DND-41 (cell line): Measurements from ENCODE around the gene NUDT8.
"Not testable (repeated sequence)": the region's sequence is repeated elsewhere in the genome, so short reads cannot be mapped to it uniquely, and the experiment has no call there.

ENCODE experiments used
- ATAC-seq: fragments of 200-7000 bp; cut with Tn5 transposase; 3 replicates; pipeline ENCODE4 v1.9.1; 2021; ENCODE audit warnings: low read depth; ENCODE audit not compliant: insufficient read depth
- DNase-seq: peaks from one replicate; pipeline ENCODE4 v3.0.0-alpha.2; 2020
- H2AFZ ChIP-seq: 2 replicates; pipeline ENCODE4 v1.6.0; 2012; ENCODE audit warnings: low read depth, low read length
- H3K27ac ChIP-seq: 2 replicates; pipeline ENCODE4 v1.5.1; 2012; ENCODE audit warnings: low read length, inconsistent platforms
- H3K27me3 ChIP-seq: fragments of 200-600 bp; sonication (generic); 2 replicates; pipeline ENCODE4 v1.6.0; 2012; ENCODE audit warnings: low read length, mild to moderate bottlenecking, inconsistent platforms; ENCODE audit not compliant: insufficient read depth, poor library complexity
- H3K36me3 ChIP-seq: 2 replicates; pipeline ENCODE4 v1.5.1; 2012; ENCODE audit warnings: low read length, inconsistent platforms; ENCODE audit not compliant: insufficient read depth
- H3K4me1 ChIP-seq: 2 replicates; pipeline ENCODE4 v1.5.1; 2012; ENCODE audit warnings: mild to moderate bottlenecking, low read length; ENCODE audit not compliant: insufficient read depth
- H3K4me2 ChIP-seq: 2 replicates; pipeline ENCODE4 v1.6.0; 2012; ENCODE audit warnings: mild to moderate bottlenecking, moderate library complexity, low read length, inconsistent platforms; ENCODE audit not compliant: insufficient read depth
- H3K4me3 ChIP-seq, 2 experiments: fragments of 200-600 bp in 1 of 2; shearing (Covaris generic) in 1 of 2; 2 replicates each; pipeline ENCODE4 v1.5.1; 2012 to 2016; ENCODE audit warnings: inconsistent platforms in 2 of 2, low read length in 2 of 2, mild to moderate bottlenecking in 2 of 2, low read depth in 1 of 2, moderate library complexity in 1 of 2
- H3K79me2 ChIP-seq: 2 replicates; pipeline ENCODE4 v1.6.0; 2012; ENCODE audit warnings: low read length, inconsistent platforms; ENCODE audit not compliant: insufficient read depth
- H3K9ac ChIP-seq: 2 replicates; pipeline ENCODE4 v1.6.0; 2012; ENCODE audit warnings: low read depth, mild to moderate bottlenecking, inconsistent platforms, low read length, moderate library complexity
- H3K9me3 ChIP-seq: 2 replicates; pipeline ENCODE4 v1.5.1; 2012; ENCODE audit warnings: low read length, moderate library complexity, mild to moderate bottlenecking, inconsistent platforms; ENCODE audit not compliant: insufficient read depth, severe bottlenecking
- H4K20me1 ChIP-seq: 2 replicates; pipeline ENCODE4 v1.6.0; 2012; ENCODE audit warnings: low read length; ENCODE audit not compliant: insufficient read depth
- EZH2 ChIP-seq: IDR thresholded peaks from 3 replicates; pipeline ENCODE4 v1.6.1; 2012; ENCODE audit warnings: borderline replicate concordance, low read depth, mild to moderate bottlenecking, moderate library complexity, low read length, inconsistent platforms; ENCODE audit not compliant: severe bottlenecking
- TF ChIP-seq, protein P1 (sequence below): IDR thresholded peaks from 2 replicates; pipeline ENCODE4 v1.5.1; 2012; ENCODE audit warnings: borderline replicate concordance, low read length, moderate library complexity, mild to moderate bottlenecking; ENCODE audit not compliant: poor library complexity, severe bottlenecking; ENCODE audit errors: extremely low read depth

Gene NUDT8

DNA sequence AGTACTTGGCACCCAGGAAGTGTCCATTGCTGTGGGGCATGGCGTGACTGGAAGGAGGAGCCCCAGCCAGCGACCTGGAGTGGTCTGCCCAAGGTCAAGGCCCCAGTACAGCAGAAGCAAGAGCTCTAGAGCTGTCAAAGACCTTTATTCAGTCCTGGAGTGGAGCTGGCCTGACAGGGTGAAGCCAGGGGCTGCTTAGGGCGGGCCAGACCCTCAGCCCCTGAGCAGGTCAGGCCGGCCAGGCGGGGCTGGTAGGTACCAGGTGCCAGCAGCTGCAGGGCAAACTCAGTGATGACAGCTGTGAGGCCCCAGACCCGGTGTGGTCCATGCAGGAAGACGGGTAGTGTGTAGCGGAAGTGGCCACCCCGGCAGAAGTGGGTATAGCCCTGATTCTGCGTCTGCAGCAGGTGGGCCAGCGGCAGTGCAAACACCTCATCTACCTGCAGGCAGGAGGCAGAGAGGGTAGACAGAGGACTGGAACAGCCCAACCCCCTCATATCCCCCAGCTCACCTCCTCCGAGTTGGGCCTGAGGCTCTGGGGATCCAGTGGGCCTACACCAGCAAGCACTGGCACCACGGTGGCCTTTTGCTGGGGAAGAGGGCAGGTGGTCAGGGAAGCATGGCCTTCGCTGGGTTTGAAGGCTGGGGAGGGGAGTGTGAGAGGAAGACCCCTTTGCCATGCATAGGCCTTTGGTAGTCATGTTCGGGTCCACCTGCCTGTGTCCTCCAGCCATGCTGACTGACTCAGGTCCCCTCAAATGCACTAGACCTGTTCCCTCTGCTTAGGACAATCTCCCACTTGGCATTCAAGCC lies 1.7 kb downstream of the NUDT8 start:
- Histone ChIP-seq H3K9ac (peak overlapping the region; percentile 99), H3K27me3 (no peaks in the 10 kb centered on the region), H3K4me3 (peak overlapping the region in 1 of 2 experiments; percentile 96; a peak in 2 of 4 replicates), H3K9me3 (no peaks in the 10 kb centered on the region), H3K79me2 (peaks cover 25% of the 10 kb centered on the region), H3K4me1 (peaks cover 73% of the 10 kb centered on the region), H3K4me2 (peak overlapping the region; percentile 88), H2AFZ (no peak overlapping the region), H3K36me3 (peaks cover 25% of the 10 kb centered on the region), H4K20me1 (no peaks in the 10 kb centered on the region), H3K27ac (peak overlapping the region; percentile 97)
- TF ChIP-seq, protein P1, sequence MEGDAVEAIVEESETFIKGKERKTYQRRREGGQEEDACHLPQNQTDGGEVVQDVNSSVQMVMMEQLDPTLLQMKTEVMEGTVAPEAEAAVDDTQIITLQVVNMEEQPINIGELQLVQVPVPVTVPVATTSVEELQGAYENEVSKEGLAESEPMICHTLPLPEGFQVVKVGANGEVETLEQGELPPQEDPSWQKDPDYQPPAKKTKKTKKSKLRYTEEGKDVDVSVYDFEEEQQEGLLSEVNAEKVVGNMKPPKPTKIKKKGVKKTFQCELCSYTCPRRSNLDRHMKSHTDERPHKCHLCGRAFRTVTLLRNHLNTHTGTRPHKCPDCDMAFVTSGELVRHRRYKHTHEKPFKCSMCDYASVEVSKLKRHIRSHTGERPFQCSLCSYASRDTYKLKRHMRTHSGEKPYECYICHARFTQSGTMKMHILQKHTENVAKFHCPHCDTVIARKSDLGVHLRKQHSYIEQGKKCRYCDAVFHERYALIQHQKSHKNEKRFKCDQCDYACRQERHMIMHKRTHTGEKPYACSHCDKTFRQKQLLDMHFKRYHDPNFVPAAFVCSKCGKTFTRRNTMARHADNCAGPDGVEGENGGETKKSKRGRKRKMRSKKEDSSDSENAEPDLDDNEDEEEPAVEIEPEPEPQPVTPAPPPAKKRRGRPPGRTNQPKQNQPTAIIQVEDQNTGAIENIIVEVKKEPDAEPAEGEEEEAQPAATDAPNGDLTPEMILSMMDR = no peak
- no peak for TF ChIP-seq EZH2
- DNase-seq (no peak), ATAC-seq (no peak)

DNA sequence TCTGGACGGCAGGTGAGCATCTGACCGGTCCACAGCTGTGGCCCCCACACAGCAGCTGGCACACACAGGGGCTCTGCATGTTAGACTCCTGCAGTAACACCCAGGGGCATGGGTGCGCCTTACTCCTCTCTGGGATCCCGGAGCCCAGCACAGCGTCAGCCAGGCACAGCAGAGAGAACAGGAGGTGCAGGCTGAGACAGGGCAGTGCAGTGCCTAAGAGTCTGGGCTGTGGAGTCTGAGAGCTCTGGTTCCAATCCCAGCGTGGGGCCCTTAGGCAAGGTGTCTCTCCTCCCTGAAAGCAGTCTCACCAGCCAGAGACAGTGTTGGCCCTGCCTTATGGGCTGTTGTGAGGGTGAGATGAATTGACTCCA lies 2.3 kb downstream of the NUDT8 start:
- ATAC-seq (no peak), DNase-seq (peak; percentile 27)
- Histone ChIP-seq H3K36me3 (peaks cover 25% of the 10 kb centered on the region), H3K4me1 (peaks cover 73% of the 10 kb centered on the region), H2AFZ (no peak overlapping the region), H3K9ac (peak overlapping the region; percentile 99), H3K4me2 (peak overlapping the region; percentile 88), H3K79me2 (peaks cover 25% of the 10 kb centered on the region), H3K4me3 (peak overlapping the region in 1 of 2 experiments; percentile 96; a peak in 1 of 4 replicates), H3K27me3 (no peaks in the 10 kb centered on the region), H4K20me1 (no peaks in the 10 kb centered on the region), H3K9me3 (no peaks in the 10 kb centered on the region), H3K27ac (peak overlapping the region; percentile 97)
- no peak for TF ChIP-seq EZH2
- TF ChIP-seq, protein P1 = no peak

DNA sequence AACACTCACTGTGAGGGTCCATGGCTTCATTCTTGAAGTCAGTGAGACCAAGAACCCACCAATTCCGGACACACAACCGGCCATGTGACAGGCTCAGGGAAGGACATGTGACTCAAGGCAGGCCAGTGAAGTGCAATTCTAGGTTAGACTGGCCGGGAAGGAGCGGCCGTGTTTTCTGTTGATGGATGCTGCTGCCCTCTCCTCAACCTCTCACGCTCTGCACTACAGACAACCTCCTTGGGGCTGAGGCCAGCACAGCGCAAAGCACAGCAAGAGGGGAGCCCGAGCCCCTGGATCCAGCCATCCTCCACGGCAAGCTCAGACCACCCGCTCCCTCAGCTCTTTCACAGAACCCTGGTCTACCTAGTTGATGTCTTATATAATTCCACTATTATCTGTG lies 2.8 kb downstream of the NUDT8 start:
- peaks cover 25% of the 10 kb centered on the region for H3K36me3 ChIP-seq
- no peak overlapping the region for H2AFZ ChIP-seq
- no peak overlapping the region; a peak in 1 of 4 replicates for H3K4me3 ChIP-seq
- no peaks in the 10 kb centered on the region for H4K20me1 ChIP-seq
- peak overlapping the region; percentile 88 for H3K4me2 ChIP-seq
- H3K79me2 ChIP-seq = peaks cover 25% of the 10 kb centered on the region
- H3K4me1 ChIP-seq = peaks cover 70% of the 10 kb centered on the region
- H3K27ac ChIP-seq = peak overlapping the region; percentile 97
- no peak for DNase-seq
- TF ChIP-seq, protein P1 = no peak
- TF ChIP-seq EZH2 = no peak
- ATAC-seq = no peak
- H3K9me3 ChIP-seq = no peaks in the 10 kb centered on the region
- H3K9ac ChIP-seq = peak overlapping the region; percentile 99; the same call in 1 of the 2 replicates
- H3K27me3 ChIP-seq = no peaks in the 10 kb centered on the region

DNA sequence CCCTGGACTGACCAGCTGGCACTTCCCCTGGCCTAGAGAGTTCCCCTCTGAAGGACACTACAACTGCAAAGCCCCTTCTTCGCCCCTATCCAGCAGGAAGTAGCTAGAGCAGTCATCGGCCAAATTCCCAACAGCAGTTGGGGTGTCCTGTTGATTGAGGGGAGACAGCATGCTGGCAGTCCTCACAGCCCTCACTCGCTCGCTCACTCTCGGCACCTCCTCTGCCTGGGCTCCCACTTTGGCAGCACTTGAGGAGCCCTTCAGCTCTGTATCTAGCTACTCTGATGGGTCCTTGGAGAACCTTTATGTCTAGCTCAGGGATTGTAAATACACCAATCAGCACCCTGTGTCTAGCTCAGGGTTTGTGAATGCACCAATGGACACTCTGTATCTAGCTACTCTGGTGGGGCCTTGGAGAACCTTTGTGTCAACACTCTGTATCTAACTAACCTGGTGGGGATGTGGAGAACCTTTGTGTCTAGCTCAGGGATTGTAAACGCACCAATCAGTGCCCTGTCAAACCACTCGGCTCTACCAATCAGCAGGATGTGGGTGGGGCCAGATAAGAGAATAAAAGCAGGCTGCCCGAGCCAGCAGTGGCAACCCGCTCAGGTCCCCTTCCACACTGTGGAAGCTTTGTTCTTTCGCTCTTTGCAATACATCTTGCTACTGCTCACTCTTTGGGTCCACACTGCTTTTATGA lies 3.5 kb downstream of the NUDT8 start:
- H3K4me3 ChIP-seq, H4K20me1 ChIP-seq, H3K9me3 ChIP-seq, H3K27me3 ChIP-seq, ATAC-seq, H3K4me2 ChIP-seq, H3K9ac ChIP-seq, H2AFZ ChIP-seq: not testable (repeated sequence)
- Histone ChIP-seq H3K27ac (peak overlapping the region; percentile 22; the same call in 1 of the 2 replicates), H3K4me1 (peaks cover 67% of the 10 kb centered on the region), H3K36me3 (peaks cover 25% of the 10 kb centered on the region), H3K79me2 (peaks cover 30% of the 10 kb centered on the region)
- peak; percentile 65 for DNase-seq

DNA sequence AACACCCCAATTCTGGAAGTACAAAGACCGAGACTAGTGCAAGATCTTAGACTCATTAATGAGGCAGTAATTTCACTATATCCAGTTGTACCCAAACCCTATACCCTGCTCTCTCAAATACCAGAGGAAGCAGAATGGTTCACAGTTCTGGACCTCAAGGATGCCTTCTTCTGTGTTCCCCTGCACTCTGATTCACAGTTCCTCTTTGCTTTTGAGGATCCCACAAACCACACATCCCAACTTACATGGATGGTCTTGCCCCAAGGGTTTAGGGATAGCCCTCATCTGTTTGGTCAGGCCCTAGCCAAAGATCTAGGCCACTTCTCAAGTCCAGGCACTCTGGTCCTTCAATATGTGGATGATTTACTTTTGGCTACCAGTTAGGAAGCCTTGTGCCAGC lies 5.9 kb downstream of the NUDT8 start:
- Histone ChIP-seq H3K4me1 (peaks cover 59% of the 10 kb centered on the region), H3K27ac (0 out of 2 replicates have a peak overlapping the region, but pooled peaks have one; percentile 31), H3K4me2 (peak overlapping the region; percentile 19), H3K36me3 (peaks cover 25% of the 10 kb centered on the region), H3K79me2 (peaks cover 30% of the 10 kb centered on the region)
- H4K20me1 ChIP-seq, H3K9me3 ChIP-seq, H3K4me3 ChIP-seq, H3K9ac ChIP-seq, H2AFZ ChIP-seq, H3K27me3 ChIP-seq, DNase-seq, ATAC-seq: not testable (repeated sequence)
